ENCODE results near the gene ARRDC5.
A peak's percentile ranks its signal among the peaks of the same experiment; 100 is the strongest.
"Not testable (repeated sequence)": the region's sequence is repeated elsewhere in the genome, so short reads cannot be mapped to it uniquely, and the experiment has no call there.

The ARRDC5 gene

DNA sequence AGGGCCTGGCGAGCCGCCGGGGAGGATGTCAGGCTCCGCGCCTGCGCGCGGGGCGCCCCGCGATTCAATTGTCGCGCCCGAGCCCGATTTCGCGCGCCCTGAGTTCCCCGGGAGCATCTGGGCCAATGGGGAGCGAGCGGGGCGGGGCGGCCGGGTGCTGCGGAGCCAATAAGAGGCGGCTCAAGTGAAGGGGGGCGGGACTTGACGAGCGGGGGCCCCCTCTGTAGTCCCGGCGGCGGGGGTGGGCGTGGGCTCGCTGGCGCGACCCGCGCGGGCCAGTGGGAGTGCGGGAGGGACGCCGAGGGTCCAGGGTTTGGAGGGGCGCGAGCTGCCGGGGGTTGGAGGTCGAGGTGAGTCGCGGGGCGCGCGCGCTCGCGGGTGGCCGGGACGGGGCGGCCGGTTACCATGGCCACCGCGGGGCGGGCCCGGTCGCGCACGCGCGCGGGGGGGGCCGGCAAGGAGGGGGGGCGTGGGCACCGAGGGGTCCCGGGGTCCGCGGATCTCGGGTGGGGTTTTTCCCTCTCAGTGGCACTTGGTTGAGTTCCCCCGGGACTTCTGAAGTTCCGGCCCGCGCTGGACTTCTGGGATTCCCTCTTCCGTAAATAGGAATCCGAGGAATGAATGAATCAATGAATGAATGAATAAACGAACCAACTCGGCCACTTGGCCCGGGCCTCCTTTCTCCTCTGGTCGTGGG lies 7.3 kb upstream of the ARRDC5 start:
- peak; percentile 70 to 83 for DNase-seq

DNA sequence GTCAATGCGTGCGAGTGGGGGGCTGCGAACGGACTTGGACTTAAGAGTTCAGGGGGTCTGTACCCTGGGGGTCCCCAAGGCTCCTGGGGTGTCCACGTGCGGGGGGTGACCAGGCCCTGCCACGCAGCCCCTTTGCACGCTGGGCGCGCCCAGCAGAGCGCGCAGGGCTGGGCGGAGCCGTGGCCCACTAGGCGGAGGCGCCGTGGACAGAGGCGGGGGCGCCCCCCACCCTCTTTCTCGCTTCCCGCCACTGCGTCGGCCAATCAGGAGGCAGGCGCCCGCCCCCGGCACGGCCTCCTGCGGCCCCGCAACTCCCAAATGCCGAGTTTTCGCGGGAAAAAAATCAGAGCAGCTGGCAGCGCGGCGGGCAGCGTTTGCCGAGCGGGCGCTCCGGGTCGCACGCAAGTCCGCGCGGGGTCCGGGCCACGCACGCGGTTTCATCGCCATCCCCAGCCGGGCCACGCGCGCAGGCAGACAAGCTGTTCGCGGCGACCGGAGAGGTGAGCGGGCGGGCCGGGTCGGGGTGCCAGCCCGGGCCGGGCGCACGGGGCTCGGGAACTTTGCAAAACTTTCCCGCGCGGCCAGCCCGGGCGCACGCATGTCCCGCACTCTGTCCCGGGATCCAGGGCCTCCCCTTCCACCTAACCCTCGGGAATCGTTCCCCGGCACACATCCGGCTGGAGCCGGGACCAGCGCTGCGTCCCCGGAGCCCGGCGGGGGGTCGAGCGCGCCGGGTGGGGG lies 6.6 kb upstream of the ARRDC5 start, which contains the start of gene UHRF1:
Gene UHRF1, plus strand, starts transcription at position 346 of the 741 bp plus-strand sequence. CDS start 1,385 bp downstream, outside the sequence.
- DNase-seq = no peak

GRCh38 chr19:4908781-4909155 lies 6.1 kb upstream of the ARRDC5 start:
- no peak for DNase-seq

GRCh38 chr19:4908360-4908759 lies 5.7 kb upstream of the ARRDC5 start:
- no peak for DNase-seq

- no peak for DNase-seq
Measured at GRCh38 chr19:4906963-4907362, 4.3 kb upstream of the ARRDC5 start.

- DNase-seq = no peak
Measured at GRCh38 chr19:4904481-4904880, 1.8 kb upstream of the ARRDC5 start.

GRCh38 chr19:4900879-4901278 lies 1.8 kb downstream of the ARRDC5 start:
- not testable (repeated sequence) for DNase-seq

- DNase-seq = no peak
Measured at GRCh38 chr19:4897146-4897545, 5.5 kb downstream of the ARRDC5 start.

DNA sequence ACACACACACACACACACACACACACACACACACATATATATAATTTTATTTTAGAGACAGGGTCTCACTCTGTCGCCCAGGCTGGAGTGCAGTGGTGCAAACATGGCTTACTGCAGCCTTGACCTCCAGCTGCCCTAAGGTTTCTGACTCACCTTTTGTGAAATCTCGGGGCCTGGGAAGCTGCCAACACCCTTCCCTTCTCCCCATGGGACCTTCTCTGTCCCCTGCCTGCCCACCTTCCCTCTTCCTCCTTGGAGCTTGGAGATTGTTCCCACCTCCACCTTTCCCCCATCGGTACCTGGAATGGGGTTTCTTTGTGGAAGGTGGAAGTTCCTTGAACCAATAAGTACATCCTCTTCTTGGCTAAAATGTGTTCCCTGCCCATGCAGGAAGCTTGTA lies 6.3 kb downstream of the ARRDC5 start:
- no peak for DNase-seq

GRCh38 chr19:4892962-4893361 lies 9.7 kb downstream of the ARRDC5 start:
- not testable (repeated sequence) for DNase-seq

DNA sequence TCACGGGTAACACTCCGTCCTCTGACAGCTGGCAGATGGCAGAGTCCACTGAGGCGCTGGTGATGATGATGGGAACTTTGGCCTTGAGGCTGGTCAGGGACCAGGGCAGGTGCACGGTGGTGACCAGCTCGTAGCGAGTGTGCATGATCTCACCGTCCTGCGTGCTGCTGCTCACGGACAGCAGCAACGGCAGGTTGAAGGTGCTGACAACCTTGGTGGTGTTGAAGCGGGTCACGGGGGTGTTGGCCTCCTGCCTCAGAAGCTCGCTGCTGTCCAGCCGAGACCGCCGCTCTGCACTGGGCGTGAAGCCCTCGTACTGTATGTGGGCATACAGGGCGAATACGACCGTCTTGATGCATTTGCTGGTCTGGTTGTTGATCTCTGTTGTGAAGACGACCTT lies 11.6 kb downstream of the ARRDC5 start:
- DNase-seq = no peak

GRCh38 chr19:4889034-4889815 lies 13.5 kb downstream of the ARRDC5 start:
- DNase-seq = no peak

- DNase-seq = not testable (repeated sequence)
Measured at GRCh38 chr19:4887803-4888202, 14.9 kb downstream of the ARRDC5 start.

- not testable (repeated sequence) for DNase-seq
Measured at GRCh38 chr19:4884993-4885392, 17.7 kb downstream of the ARRDC5 start.

DNA sequence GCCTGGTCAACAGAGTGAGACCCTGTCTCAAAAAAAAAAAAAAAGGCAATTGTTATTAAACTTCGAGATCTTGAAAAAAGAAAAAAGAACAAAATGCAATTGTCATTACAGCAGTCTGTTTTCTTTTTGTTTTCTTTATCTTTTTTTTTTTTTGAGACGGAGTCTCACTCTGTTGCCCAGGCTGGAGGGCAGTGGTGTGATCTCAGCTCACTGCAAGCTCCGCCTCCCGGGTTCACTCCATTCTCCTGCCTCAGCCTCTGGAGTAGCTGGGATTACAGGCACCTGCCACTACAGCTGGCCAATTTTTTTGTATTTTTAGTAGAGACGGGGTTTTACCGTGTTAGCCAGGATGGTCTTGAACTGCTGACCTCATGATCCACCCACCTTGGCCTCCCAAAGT lies 19.8 kb downstream of the ARRDC5 start:
- not testable (repeated sequence) for DNase-seq

GRCh38 chr19:4879041-4879440 lies 23.7 kb downstream of the ARRDC5 start:
- no peak for DNase-seq

DNA sequence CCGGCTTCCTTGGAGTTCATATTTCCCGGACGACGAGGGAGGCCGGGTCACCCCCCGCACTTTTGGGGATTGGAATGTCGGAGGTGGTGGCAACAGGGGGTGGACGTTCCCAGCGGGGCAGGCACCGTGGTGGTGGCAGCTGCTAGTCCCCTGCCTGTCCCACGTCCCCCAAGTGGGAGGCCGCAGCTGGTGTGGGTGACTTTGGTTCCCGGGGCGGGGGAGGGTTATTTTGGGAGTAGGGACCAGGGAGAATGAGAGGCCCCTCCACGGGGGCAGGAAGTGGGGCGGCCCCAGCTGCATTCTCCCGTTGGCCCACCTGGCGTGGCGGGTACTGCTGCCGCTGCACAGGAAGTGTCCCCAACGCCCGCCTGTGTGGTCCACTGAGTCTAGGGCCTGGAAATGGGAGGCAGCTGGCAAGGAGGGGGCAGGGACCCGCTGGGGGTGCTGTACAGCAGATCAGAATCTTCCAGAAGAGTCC lies 24.2 kb downstream of the ARRDC5 start:
- DNase-seq = peak in 1 of 2 donors; percentile 52

- no peak for DNase-seq
Measured at GRCh38 chr19:4877753-4878490, 24.8 kb downstream of the ARRDC5 start.

GRCh38 chr19:4873930-4874329 lies 28.8 kb downstream of the ARRDC5 start:
- no peak for DNase-seq

DNA sequence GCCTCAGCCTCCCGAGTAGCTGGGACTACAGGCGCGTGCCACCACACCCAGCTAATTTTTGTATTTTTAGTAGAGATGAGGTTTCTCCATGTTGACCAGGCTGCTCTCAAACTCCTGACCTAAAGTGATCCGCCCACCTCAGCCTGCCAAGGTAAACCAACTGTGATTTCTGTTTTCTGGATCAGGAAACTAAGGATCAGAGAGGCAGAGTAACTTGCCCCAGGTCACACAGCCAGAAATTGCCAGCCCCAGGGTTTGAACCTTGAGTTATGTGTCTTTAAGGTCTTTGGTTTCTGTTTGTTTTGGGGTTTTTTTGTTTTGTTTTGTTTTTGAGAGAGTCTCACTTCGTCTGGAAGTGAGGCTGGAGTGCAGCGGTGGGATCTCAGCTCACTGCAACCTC lies 31.0 kb downstream of the ARRDC5 start:
- no peak for DNase-seq

DNA sequence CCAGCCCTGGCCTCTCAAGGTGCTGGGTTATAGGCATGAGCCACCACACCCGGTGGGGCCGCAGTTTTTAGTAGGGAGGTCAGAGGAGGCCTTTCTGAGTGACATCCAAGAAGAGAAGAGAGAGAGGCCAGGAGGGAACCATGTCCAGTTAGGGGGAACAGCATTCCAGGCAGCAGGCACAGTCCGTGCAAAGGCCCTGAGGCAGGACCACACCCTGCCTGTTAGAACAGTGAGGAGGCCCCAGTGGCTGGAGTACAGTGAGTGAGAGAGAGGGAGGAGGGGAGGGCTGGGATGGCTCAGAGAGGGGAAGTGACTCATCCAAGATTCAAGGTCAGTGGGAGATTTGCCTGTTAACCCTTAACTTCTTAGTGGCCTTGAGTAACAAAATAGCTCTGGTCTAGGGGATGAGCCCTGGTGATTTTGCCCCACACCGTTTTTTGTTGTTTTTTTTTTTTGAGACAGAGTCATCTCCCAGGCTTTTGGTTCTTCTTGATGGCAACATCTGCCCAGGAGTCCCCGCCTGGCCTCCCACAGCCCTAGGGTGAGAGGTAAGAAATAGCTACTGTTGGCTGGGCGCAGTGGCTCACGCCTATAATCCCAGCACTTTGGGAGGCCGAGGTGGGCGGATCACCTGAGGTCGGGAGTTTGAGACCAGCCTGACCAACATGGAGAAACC lies 32.5 kb downstream of the ARRDC5 start:
- peak; percentile 40 to 92 for DNase-seq

GRCh38 chr19:4868286-4868834 lies 34.3 kb downstream of the ARRDC5 start:
- DNase-seq = no peak

Data from bone marrow (tissue), 2 donors.